Measurements from ENCODE around the gene LAMA2. TPM values are rescaled to one million over a fixed set of nuclear protein-coding genes. Genes with fewer than 3 reads are reported as not detected.

The LAMA2 gene
- total and polyA plus RNA-seq, 3 donors from 2014 or later, result 25.9 to 94.8 (median 56.0) TPM

- Histone ChIP-seq H3K36me3 (ENCODE audit: low read depth, missing control alignments) (no peaks in the 10 kb centered on the region), H3K4me1 (peaks cover 56% of the 10 kb centered on the region), H3K27me3 (no peaks in the 10 kb centered on the region), H3K9me3 (no peaks in the 10 kb centered on the region), H3K4me3 (no peak overlapping the region), H3K27ac (peak overlapping the region; percentile 56 to 78)
- intact Hi-C loops (cut with DNase I; ENCODE audit: low total_unique reads), result no loop called here
- no peak for DNase-seq
- TF ChIP-seq CTCF (IDR thresholded peaks at IDR 0.05) (no peak), POLR2A (IDR thresholded peaks at IDR 0.05) (no peak)
- WGBS, 2 donors, result 91 to 94% methylated on average over 1 of the region's 1 CpG
These were observed 228.9 kb downstream of the LAMA2 start for GRCh38 chr6:129111853-129112252.

- no peaks in the 10 kb centered on the region for H3K9me3 ChIP-seq
- no peaks in the 10 kb centered on the region for H3K27me3 ChIP-seq
- H3K4me3 ChIP-seq, result no peak overlapping the region
- DNase-seq, result no peak
- H3K27ac ChIP-seq, result peak overlapping the region; percentile 66 to 78
- intact Hi-C loops (cut with DNase I; ENCODE audit: low total_unique reads), result no loop called here
- H3K36me3 ChIP-seq (ENCODE audit: low read depth, missing control alignments), result no peaks in the 10 kb centered on the region
- peaks cover 62% of the 10 kb centered on the region for H3K4me1 ChIP-seq
- no peak for TF ChIP-seq CTCF (IDR thresholded peaks at IDR 0.05)
- no peak for TF ChIP-seq POLR2A (IDR thresholded peaks at IDR 0.05)
These were observed 229.7 kb downstream of the LAMA2 start for GRCh38 chr6:129112591-129112990.

GRCh38 chr6:129113637-129114036 is 230.7 kb downstream of the LAMA2 start:
- intact Hi-C loops (cut with DNase I; ENCODE audit: low total_unique reads), result no loop called here
- H3K4me1 ChIP-seq, result peaks cover 64% of the 10 kb centered on the region

DNA sequence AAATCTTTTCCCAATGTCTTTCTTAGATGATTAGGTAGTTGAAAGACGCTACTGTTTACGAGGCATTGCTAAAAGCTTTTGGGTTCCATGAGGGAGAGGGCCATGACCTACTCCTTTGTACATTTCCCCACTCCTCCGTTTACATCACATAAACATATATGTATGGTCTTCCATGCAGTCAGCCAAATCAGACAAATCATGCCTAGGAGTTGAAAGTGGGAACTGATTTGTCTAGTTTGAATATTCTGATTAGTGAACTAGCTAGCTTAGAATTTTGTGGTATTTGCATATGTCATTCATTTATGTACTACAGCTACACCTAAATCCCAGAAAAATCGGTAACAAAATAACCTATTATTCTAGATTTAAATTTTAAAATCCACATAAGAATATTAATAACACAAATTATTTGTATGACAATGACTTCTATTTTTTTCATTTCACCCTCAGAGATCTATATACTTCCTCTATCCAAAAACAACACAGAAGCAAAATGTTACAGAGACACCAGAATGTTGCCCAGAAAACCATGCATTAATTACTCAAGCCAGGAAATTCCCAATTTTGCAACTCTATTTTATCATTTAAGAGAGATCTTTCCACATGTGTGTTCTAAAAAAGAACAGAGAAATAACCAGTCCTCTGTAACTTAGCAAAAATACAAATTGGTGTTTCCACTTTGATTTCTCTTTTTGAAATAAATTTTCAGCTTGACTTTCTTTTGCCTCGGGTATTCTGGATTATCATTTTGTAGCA is 231.9 kb downstream of the LAMA2 start:
- no peak overlapping the region for H3K4me3 ChIP-seq
- DNase-seq, result no peak
- H3K27ac ChIP-seq, result peak overlapping the region; percentile 66 to 78
- no peaks in the 10 kb centered on the region for H3K9me3 ChIP-seq
- H3K27me3 ChIP-seq, result no peaks in the 10 kb centered on the region
- no peaks in the 10 kb centered on the region for H3K36me3 ChIP-seq (ENCODE audit: low read depth, missing control alignments)
- intact Hi-C loops (cut with DNase I; ENCODE audit: low total_unique reads), result no loop called here
- peaks cover 64% of the 10 kb centered on the region for H3K4me1 ChIP-seq
- TF ChIP-seq POLR2A (IDR thresholded peaks at IDR 0.05), result no peak
- TF ChIP-seq CTCF (IDR thresholded peaks at IDR 0.05), result no peak
- WGBS, 2 donors, result 65 to 77% methylated on average over 5 of the region's 5 CpGs

More at GRCh38 chr6:129113637-129114036, 230.7 kb downstream of the LAMA2 start:
- DNase-seq, result no peak
- no peaks in the 10 kb centered on the region for H3K27me3 ChIP-seq
- TF ChIP-seq CTCF (IDR thresholded peaks at IDR 0.05) (no peak), POLR2A (IDR thresholded peaks at IDR 0.05) (no peak)
- H3K9me3 ChIP-seq, result no peaks in the 10 kb centered on the region
- peak overlapping the region; percentile 66 to 78 for H3K27ac ChIP-seq
- H3K4me3 ChIP-seq, result no peak overlapping the region
- H3K36me3 ChIP-seq (ENCODE audit: low read depth, missing control alignments), result no peaks in the 10 kb centered on the region
- WGBS, 2 donors, result 47 to 48% methylated on average over 1 of the region's 1 CpG

DNA sequence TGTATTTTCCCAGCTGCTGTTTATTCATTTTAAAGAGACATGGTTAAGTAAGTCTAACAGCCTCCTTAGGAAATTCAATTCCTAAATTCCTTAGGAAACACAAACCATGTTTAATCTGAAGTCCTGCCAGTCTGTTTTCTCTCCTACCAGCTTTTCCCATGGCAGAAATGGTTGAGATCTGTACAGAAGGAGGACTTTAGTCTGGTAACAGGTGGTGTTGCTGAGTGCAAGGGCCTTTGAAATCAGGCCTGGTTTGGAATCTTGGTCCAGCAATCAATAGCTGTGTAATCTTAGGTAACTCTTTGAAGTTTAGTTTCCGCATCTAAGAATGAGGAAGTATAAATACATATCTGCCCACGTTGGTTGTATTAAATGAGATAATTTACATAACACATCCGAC is 232.5 kb downstream of the LAMA2 start:
- TF ChIP-seq POLR2A (IDR thresholded peaks at IDR 0.05), result no peak
- no peak for TF ChIP-seq CTCF (IDR thresholded peaks at IDR 0.05)
- H3K27ac ChIP-seq, result peak overlapping the region; percentile 41 to 78

More for the DNA sequence above, 232.5 kb downstream of the LAMA2 start:
- intact Hi-C loops (cut with DNase I; ENCODE audit: low total_unique reads), result no loop called here
- no peaks in the 10 kb centered on the region for H3K36me3 ChIP-seq (ENCODE audit: low read depth, missing control alignments)
- H3K4me1 ChIP-seq, result peaks cover 62% of the 10 kb centered on the region
- WGBS, 2 donors, result 66 to 68% methylated on average over 3 of the region's 3 CpGs
- no peaks in the 10 kb centered on the region for H3K27me3 ChIP-seq
- no peak for DNase-seq
- H3K4me3 ChIP-seq, result no peak overlapping the region
- no peaks in the 10 kb centered on the region for H3K9me3 ChIP-seq

Data from testis (tissue), 3 donors.